ENCODE measurements around the gene TTC28.
A peak's percentile ranks its signal among the peaks of the same experiment; 100 is the strongest.
"Not testable (repeated sequence)": the region's sequence is repeated elsewhere in the genome, so short reads cannot be mapped to it uniquely, and the experiment has no call there.

TTC28 gene

GRCh38 chr22:28566920-28567499, 112.6 kb downstream of the TTC28 start:
- not testable (repeated sequence) for DNase-seq (ENCODE audit: insufficient read length, low spot score); FAIRE-seq

DNA sequence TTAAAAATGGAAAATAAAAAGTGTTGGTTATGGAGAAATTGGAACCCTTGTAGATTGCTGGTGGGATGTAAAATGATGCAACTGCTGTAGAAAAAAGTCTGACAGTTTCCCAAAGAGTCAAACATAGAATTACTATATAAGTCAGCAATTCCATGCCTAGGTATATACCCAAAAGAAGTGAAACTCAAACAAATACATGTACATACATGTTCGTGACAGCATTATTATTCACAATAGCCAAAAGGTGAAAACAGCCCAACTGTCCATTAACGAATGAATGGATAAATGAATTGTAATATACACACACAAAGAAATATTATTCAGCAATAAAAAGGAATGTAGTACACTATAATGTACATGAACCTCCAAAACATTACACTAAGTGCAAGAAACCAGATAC, 116.0 kb downstream of the TTC28 start:
- FAIRE-seq = no peak
- DNase-seq (ENCODE audit: insufficient read length, low spot score) = no peak

GRCh38 chr22:28562324-28562723, 117.3 kb downstream of the TTC28 start:
- no peak for DNase-seq (ENCODE audit: insufficient read length, low spot score)
- FAIRE-seq = no peak

GRCh38 chr22:28560743-28561101, 118.9 kb downstream of the TTC28 start:
- FAIRE-seq; DNase-seq (ENCODE audit: insufficient read length, low spot score): not testable (repeated sequence)

GRCh38 chr22:28560046-28560742, 119.4 kb downstream of the TTC28 start:
- DNase-seq (ENCODE audit: insufficient read length, low spot score) (peak; percentile 36), FAIRE-seq (no peak)

DNA sequence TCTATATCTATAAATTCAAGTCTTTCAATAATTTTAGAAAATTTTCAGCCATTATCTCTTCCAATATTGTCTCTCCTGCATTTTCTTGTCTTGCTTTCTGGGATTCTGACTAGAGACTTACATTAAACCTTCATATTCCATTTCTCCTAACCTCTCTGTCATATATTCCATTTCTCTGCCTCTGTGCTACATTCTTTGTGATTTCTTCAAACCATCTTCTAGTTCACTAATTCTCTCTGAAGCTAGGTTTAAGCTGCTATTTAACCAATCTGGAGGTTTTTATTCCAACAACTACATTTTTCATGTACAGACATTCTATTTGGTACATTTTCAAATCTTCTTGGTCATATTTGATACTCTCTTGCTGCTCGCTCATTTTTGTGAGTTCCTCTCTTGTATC, 122.5 kb downstream of the TTC28 start:
- DNase-seq (ENCODE audit: insufficient read length, low spot score) (no peak), FAIRE-seq (no peak)

DNA sequence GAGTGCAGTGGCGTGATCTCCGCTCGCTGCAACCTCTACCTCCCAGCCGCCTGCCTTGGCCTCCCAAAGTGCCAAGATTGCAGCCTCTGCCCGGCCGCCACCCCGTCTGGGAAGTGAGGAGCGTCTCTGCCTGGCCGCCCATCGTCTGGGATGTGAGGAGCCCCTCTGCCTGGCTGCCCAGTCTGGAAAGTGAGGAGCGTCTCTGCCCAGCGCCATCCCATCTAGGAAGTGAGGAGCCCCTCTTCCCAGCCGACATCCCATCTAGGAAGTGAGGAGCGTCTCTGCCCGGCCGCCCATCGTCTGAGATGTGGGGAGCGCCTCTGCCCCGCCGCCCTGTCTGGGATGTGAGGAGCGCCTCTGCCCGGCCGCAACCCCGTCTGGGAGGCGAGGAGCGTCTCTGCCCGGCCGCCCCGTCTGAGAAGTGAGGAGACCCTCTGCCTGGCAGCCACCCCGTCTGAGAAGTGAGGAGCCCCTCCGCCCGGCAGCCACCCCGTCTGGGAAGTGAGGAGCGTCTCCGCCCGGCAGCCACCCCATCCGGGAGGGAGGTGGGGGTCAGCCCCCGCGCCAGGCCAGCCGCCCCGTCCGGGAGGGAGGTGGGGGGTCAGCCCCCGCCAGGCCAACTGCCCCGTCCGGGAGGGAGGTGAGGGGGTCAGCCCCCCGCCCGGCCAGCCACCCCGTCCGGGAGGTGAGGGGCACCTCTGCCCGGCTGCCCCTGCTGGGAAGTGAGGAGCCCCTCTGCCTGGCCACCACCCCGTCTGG, 126.4 kb downstream of the TTC28 start:
- not testable (repeated sequence) for FAIRE-seq; DNase-seq (ENCODE audit: insufficient read length, low spot score)

- FAIRE-seq (no peak), DNase-seq (ENCODE audit: insufficient read length, low spot score) (no peak)
These were observed 131.2 kb downstream of the TTC28 start for GRCh38 chr22:28548406-28548805.

DNA sequence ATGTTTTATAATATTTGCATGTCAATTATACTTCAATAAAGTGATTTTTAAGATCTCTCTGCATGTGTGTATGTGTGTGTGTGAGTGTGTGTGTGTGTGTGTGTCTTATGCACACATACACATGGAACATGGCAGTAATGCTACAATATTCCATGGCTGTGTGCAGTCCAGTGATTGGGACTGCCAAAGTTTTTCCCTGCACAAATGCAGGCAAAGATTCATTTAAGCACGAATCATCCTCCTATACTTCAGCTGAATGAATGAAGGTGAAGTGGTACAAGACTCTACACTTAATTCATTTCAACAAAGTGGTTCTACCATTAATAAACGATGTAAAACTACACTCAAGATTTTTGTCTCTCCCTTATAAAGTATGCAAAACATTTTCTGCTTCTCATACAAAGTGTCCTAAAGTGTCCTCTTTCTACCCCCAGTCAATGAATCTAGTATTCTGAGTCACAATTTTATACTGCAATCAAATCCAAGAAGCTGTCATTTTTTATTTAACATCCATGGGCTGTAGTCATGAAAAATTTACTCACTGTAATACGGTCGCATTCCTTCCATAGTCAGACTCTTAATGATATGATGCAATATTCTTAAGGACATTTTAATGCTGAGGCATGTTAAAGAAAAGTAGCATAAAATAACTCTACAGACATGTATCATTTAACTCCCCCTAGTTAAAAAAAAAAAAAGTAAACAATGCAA, 132.4 kb downstream of the TTC28 start:
- FAIRE-seq (no peak), DNase-seq (ENCODE audit: insufficient read length, low spot score) (peak; percentile 42)

DNA sequence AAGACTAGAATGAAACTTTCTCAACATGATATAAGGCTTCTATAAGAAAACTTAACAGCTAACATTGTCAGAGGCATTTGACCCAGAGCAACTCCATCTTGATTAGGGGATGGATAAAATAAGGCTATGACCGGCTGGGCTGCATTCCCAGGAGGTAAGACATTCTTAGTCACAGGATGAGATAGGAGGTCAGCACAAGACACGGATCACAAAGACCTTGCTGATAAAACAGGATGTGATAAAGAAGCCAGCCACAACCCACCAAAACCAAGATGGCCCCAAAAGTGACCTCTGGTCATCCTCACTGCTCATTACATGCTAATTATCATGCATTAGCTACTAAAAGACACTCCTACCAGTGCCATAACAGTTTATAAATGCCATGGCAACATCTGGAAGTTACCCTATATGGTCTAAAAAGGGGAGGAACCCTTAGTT, 135.2 kb downstream of the TTC28 start:
- FAIRE-seq (no peak), DNase-seq (ENCODE audit: insufficient read length, low spot score) (no peak)

GRCh38 chr22:28542980-28543621, 136.5 kb downstream of the TTC28 start:
- FAIRE-seq (no peak), DNase-seq (ENCODE audit: insufficient read length, low spot score) (no peak)

DNA sequence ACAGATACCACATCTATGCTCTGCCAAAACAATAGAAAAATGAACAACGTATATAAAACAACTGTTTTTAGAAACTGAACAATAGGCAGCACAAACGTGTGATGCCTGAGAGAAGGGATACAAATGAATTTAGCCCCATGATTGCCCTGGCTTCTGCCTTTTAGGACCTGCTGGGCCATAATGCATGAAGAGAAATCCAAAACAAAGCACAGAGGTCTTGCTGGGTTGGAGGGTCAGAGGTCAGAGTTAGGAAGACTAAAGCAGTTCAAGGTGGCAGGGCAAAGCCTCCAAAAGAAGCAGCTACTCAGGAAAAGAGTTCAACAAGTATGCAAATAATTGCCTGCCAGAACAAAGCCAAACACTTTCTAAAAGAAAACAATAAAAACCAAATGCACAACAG, 138.5 kb downstream of the TTC28 start:
- DNase-seq (ENCODE audit: insufficient read length, low spot score) (no peak), FAIRE-seq (no peak)

DNA sequence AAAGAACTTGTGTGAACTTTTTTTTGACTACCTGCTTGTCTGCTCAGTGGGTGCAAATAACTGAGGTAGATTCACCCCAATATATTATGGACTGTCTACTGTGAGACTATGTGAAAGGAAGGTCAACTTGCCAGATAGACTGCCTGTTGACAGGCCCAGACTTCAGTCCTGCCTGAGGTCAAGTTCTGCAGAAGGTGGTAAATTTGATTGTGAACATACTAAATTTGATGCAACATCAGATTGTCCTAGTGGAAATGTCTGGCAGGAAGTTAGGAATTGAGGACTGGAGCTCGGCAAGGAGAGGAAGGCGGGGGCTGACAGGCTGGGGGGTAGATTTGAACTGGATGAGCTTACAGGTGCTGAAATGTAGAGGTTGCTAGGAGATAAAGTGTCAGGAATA, 140.7 kb downstream of the TTC28 start:
- no peak for DNase-seq (ENCODE audit: insufficient read length, low spot score)
- FAIRE-seq = no peak

- DNase-seq (ENCODE audit: insufficient read length, low spot score); FAIRE-seq: not testable (repeated sequence)
These were observed 149.1 kb downstream of the TTC28 start for GRCh38 chr22:28530565-28530964.

DNA sequence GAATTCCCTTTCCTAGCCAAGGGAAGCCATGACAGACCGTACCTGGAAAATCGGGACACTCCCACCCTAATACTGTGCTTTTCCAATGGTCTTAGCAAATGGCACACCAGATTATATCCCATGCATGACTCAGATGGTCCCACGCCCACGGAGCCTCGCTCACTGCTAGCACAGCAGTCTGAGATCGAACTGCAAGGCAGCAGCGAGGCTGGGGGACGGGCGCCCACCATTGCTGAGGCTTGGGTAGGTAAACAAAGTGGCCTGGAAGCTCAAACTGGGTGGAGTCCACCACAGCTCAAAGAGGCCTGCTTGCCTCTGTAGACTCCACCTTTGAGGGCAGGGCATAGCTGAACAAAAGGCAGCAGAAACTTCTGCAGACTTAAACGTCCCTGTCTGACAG, 150.5 kb downstream of the TTC28 start:
- DNase-seq (ENCODE audit: insufficient read length, low spot score); FAIRE-seq: not testable (repeated sequence)

- DNase-seq (ENCODE audit: insufficient read length, low spot score) = no peak
- no peak for FAIRE-seq
These were observed 158.2 kb downstream of the TTC28 start for GRCh38 chr22:28521451-28521850.

- FAIRE-seq (no peak), DNase-seq (ENCODE audit: insufficient read length, low spot score) (no peak)
These were observed 165.3 kb downstream of the TTC28 start for GRCh38 chr22:28514321-28514821.

GRCh38 chr22:28512387-28512786, 167.3 kb downstream of the TTC28 start:
- FAIRE-seq; DNase-seq (ENCODE audit: insufficient read length, low spot score): not testable (repeated sequence)

DNA sequence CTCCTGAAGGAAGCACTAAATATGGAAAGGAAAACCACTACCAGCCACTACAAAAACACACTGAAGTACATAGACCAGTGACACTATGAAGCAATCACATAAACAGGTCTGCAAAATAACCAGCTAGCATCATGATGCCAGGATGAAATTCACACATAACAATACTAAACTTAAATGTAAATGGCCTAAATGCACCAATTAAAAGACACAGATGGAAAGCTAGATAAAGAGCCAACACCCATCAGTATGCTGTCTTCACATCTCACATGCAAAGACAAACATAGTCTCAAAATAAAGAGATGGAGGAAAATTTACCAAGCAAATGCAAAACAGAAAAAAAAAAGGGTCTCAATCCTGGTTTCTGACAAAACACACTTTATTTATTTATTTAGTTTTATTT, 171.7 kb downstream of the TTC28 start:
- FAIRE-seq (no peak), DNase-seq (ENCODE audit: insufficient read length, low spot score) (no peak)

DNA sequence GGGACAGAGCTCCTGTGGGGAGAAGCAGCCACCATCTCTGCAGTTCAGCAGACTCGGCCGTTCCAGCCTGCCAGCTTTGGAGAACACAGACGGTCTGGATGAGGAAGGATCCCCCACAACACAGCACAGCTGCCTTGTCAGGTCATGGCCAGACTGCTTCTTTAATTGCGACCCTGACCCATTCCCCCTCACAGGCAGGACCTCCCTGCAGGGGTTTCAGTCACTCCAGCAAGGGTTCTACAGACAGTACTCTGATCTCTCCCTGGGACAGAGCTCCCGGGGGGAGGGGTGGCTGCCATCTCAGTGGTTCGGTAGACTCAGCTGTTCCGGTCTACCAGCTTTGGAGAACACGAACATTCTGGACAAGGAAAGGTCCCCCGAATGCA, 173.5 kb downstream of the TTC28 start:
- no peak for FAIRE-seq
- no peak for DNase-seq (ENCODE audit: insufficient read length, low spot score)
